ENCODE results near the gene TUBB. TPM values are rescaled to one million over a fixed set of nuclear protein-coding genes. Genes with fewer than 3 reads are reported as not detected.

TUBB gene
- total and polyA plus RNA-seq, 8 donors, result 67.5 to 223 (median 137) TPM

GRCh38 chr6:30705620-30706019, 14.5 kb upstream of the TUBB start:
- intact Hi-C loops (cut with DNase I; ENCODE audit: low total_unique reads), result no loop called here
- Histone ChIP-seq H3K36me3 (peaks cover 18 to 98% (median 80%) of the 10 kb centered on the region in 4 donors), H3K27me3 (no peaks in the 10 kb centered on the region), H3K9me3 (no peaks in the 10 kb centered on the region), H3K27ac (no peak overlapping the region), H3K4me1 (no peaks in the 10 kb centered on the region), H3K4me3 (no peak overlapping the region)
- 89 to 100% (median 96%) methylated on average over 4 of the region's 4 CpGs for WGBS, 5 donors
- TF ChIP-seq POLR2A (IDR thresholded peaks at IDR 0.05) (no peak), POLR2AphosphoS5 (IDR thresholded peaks at IDR 0.05) (no peak), EP300 (IDR thresholded peaks at IDR 0.05) (no peak)
- TF ChIP-seq, protein P1, sequence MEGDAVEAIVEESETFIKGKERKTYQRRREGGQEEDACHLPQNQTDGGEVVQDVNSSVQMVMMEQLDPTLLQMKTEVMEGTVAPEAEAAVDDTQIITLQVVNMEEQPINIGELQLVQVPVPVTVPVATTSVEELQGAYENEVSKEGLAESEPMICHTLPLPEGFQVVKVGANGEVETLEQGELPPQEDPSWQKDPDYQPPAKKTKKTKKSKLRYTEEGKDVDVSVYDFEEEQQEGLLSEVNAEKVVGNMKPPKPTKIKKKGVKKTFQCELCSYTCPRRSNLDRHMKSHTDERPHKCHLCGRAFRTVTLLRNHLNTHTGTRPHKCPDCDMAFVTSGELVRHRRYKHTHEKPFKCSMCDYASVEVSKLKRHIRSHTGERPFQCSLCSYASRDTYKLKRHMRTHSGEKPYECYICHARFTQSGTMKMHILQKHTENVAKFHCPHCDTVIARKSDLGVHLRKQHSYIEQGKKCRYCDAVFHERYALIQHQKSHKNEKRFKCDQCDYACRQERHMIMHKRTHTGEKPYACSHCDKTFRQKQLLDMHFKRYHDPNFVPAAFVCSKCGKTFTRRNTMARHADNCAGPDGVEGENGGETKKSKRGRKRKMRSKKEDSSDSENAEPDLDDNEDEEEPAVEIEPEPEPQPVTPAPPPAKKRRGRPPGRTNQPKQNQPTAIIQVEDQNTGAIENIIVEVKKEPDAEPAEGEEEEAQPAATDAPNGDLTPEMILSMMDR (IDR thresholded peaks at IDR 0.05), result no peak
- no peak for DNase-seq

- 69 to 76% (median 71%) methylated on average over 6 of the region's 6 CpGs for WGBS, 5 donors
- no peaks in the 10 kb centered on the region for H3K27me3 ChIP-seq
- DNase-seq, result peak in 1 of 2 donors; percentile 55
Observed at GRCh38 chr6:30707281-30707850, 12.8 kb upstream of the TUBB start.

GRCh38 chr6:30709101-30709868, 10.9 kb upstream of the TUBB start:
- H3K4me3 ChIP-seq, result no peak overlapping the region
- TF ChIP-seq POLR2AphosphoS5 (IDR thresholded peaks at IDR 0.05), result no peak
- no peak for TF ChIP-seq POLR2A (IDR thresholded peaks at IDR 0.05)
- TF ChIP-seq, protein P1 (IDR thresholded peaks at IDR 0.05), result no peak
- no peak for TF ChIP-seq EP300 (IDR thresholded peaks at IDR 0.05)
- H3K27me3 ChIP-seq, result no peaks in the 10 kb centered on the region
- no peak for DNase-seq
- WGBS, 5 donors, result 90 to 99% (median 98%) methylated on average over 2 of the region's 2 CpGs
- no peaks in the 10 kb centered on the region for H3K4me1 ChIP-seq
- intact Hi-C loops (cut with DNase I; ENCODE audit: low total_unique reads), result no loop called here
- H3K36me3 ChIP-seq, result peaks cover 34 to 98% (median 96%) of the 10 kb centered on the region in 4 donors
- H3K9me3 ChIP-seq, result no peaks in the 10 kb centered on the region
- H3K27ac ChIP-seq, result no peak overlapping the region

More at GRCh38 chr6:30707281-30707850, 12.8 kb upstream of the TUBB start:
- no peak for TF ChIP-seq POLR2AphosphoS5 (IDR thresholded peaks at IDR 0.05)
- TF ChIP-seq EP300 (IDR thresholded peaks at IDR 0.05), result no peak
- TF ChIP-seq, protein P1 (IDR thresholded peaks at IDR 0.05), result no peak
- TF ChIP-seq POLR2A (IDR thresholded peaks at IDR 0.05), result no peak
- Histone ChIP-seq H3K9me3 (no peaks in the 10 kb centered on the region), H3K4me3 (no peak overlapping the region), H3K27ac (no peak overlapping the region), H3K36me3 (peaks cover 33 to 98% (median 90%) of the 10 kb centered on the region in 4 donors), H3K4me1 (no peaks in the 10 kb centered on the region)
- intact Hi-C loops (cut with DNase I; ENCODE audit: low total_unique reads), result no loop called here

GRCh38 chr6:30711758-30712380, 8.3 kb upstream of the TUBB start:
- no peak for DNase-seq
- H3K36me3 ChIP-seq, result peaks cover 26 to 83% (median 82%) of the 10 kb centered on the region in 4 donors
- H3K4me1 ChIP-seq, result peaks cover 0 to 12% (median 10%) of the 10 kb centered on the region in 4 donors
- H3K27me3 ChIP-seq, result no peaks in the 10 kb centered on the region
- H3K27ac ChIP-seq, result no peak overlapping the region
- TF ChIP-seq EP300 (IDR thresholded peaks at IDR 0.05) (no peak), POLR2AphosphoS5 (IDR thresholded peaks at IDR 0.05) (no peak), POLR2A (IDR thresholded peaks at IDR 0.05) (no peak)
- TF ChIP-seq, protein P1 (IDR thresholded peaks at IDR 0.05), result no peak
- no peaks in the 10 kb centered on the region for H3K9me3 ChIP-seq
- H3K4me3 ChIP-seq, result no peak overlapping the region
- intact Hi-C loops (cut with DNase I; ENCODE audit: low total_unique reads), result no loop called here
- 85 to 93% (median 93%) methylated on average over 1 of the region's 1 CpG for WGBS, 5 donors

Measured in stomach (tissue), 9 donors.